Right kidney (tissue), 1 donor: Measurements from ENCODE around the gene JAZF1.

Experiments
- DNase-seq: peaks from one replicate; pipeline ENCODE4 v3.0.0-alpha.2; 2016

The JAZF1 gene

GRCh38 chr7:27825891-27826290 lies 354.7 kb downstream of the JAZF1 start:
- no peak for DNase-seq

- no peak for DNase-seq
Observed at GRCh38 chr7:27822245-27822644, 358.4 kb downstream of the JAZF1 start.

- no peak for DNase-seq
Observed at GRCh38 chr7:27812706-27813105, 367.9 kb downstream of the JAZF1 start.

GRCh38 chr7:27810186-27810585 lies 370.4 kb downstream of the JAZF1 start:
- no peak for DNase-seq

DNA sequence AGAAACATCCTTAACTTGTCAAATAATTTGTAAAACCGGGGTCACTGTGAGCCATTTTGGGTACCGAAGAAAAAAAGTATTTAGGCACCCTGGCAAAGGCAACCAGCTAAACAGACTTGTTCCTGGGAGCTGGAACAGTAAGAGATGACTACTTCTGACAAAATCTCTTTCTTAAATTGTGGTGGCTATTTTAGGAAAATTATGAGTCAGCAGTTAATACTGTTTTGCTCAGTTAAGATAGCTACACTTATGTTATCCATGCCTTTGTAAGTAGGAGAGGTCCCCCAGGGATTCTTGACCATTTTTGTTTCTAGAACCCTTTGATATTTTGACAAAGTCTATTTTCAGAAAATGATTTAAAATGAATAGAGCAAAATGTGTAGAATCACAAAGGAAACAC lies 372.0 kb downstream of the JAZF1 start:
- DNase-seq: no peak

- DNase-seq: no peak
Observed at GRCh38 chr7:27804139-27804538, 376.5 kb downstream of the JAZF1 start.

GRCh38 chr7:27802999-27803398 lies 377.6 kb downstream of the JAZF1 start:
- no peak for DNase-seq

- DNase-seq: no peak
Observed at GRCh38 chr7:27799212-27799611, 381.4 kb downstream of the JAZF1 start.

- DNase-seq: no peak
Observed at GRCh38 chr7:27795977-27796376, 384.6 kb downstream of the JAZF1 start.

DNA sequence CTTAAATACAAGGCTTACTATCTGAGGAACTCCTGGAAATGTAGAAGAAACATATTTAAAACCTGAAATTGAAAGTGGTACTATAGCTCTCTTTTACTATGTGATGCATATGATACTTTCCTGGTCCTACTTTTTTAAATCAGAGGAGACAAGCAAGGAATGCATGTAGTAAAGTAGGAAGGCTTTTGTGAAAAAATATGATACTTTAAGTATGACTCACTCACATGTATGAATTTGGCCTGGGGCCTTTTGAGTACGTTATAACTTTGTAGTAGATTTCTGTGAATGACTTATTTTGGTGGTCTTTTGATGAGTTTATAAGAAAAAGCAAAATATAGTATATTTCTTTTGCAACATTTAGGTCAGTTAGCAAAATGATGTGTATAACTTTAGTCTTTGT lies 386.8 kb downstream of the JAZF1 start:
- no peak for DNase-seq

DNA sequence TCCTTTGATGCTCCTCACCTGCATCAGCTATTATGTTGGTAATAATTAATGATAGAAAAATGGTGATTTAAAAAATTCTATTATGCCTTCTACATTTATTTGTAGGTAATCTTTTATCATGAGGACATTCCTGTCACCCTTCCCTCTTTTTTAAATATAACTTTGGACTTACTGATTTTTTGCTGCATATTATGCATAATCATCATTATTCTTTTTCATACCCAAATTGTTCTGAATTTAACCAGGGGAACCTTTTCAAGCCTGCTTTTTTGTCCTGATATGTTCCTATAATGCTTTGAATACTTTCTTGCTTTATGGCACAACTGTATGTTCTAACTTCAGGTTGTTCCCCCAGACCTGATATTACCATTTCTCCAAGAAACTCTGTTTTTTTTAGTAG lies 392.2 kb downstream of the JAZF1 start:
- no peak for DNase-seq

DNA sequence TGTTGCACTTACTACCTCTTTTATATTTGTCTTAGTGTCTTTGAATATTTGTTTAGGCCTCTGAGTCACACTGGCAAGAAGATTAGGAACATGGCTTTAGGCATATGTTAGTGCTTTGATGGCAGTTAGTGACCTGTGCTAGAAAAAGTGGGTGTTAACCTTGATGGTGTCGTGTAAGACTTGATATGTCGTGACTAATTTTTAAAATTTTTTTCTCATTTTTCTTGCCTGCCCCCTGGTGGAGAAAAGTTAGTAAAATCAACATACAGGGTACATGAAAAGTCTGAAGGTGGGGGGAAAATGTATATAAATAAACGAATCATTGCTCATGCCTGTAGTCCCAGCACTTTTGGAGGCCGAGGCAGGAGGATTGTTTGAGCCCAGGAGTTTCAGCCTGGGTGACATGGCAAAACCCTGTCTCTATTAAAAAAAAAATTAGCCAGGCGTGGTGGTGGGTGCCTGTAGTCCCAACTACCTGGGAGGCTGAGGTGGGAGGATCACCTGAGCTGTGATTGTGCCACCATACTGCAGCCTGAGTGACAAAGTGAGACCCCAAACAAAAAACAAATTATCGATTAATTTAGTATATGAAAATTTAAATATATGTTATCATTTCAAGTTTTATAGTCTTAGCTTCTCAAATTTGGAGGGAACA lies 396.1 kb downstream of the JAZF1 start:
- no peak for DNase-seq

DNA sequence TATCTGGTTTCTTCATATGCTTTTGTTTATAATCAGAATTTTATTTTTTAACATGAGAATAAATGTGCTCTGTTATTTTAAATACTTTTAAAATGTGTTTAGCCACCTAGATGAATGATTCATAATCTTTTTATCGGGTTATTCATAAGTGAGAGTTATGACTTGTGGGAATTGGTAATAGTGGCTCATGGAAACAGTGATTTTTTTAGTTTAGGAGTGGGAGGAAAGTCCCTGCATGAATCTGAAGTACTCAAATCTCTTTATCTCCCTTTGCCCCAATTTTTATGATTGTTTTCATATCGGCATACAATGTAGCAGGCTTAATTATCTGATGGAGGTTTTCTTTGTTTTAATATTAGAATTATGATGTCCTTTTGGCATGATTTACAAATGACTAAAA lies 397.7 kb downstream of the JAZF1 start:
- no peak for DNase-seq

- DNase-seq: no peak
Observed at GRCh38 chr7:27781188-27781587, 399.4 kb downstream of the JAZF1 start.
